ENCODE measurements around the gene DMAP1. TPM values are rescaled to one million over a fixed set of nuclear protein-coding genes. Genes with fewer than 3 reads are reported as not detected.

DMAP1 gene
- polyA plus RNA-seq, 3 donors: 18.9 to 51.4 (median 21.3) TPM

GRCh38 chr1:44238660-44239059 is 25.4 kb downstream of the DMAP1 start:
- Histone ChIP-seq H3K4me2 (replicated peaks; ENCODE audit: extremely low read depth, low read length, poor library complexity, severe bottlenecking) (peak overlapping the region; percentile 60), H3K79me2 (ENCODE audit: insufficient read depth, low read length) (no peaks in the 10 kb centered on the region), H3K9me3 (replicated peaks in 1 of 2; ENCODE audit: control insufficient read depth in 1 of 2, insufficient read depth in 1 of 2, low read length in 2 of 2) (no peaks in the 10 kb centered on the region), H3K9ac (ENCODE audit: insufficient read depth, low read length, poor library complexity, severe bottlenecking) (peak overlapping the region; percentile 21), H3K27ac (ENCODE audit: low read depth in 1 of 2, low read length in 2 of 2) (no peak overlapping the region), H3K4me1 (ENCODE audit: control insufficient read depth in 1 of 2, insufficient read depth in 2 of 2, low read length in 2 of 2) (peaks cover 16 to 17% of the 10 kb centered on the region in 2 donors), H3K27me3 (ENCODE audit: control insufficient read depth in 2 of 2, insufficient read depth in 2 of 2, low read length in 2 of 2) (no peaks in the 10 kb centered on the region), H3K36me3 (replicated peaks in 1 of 2; ENCODE audit: control insufficient read depth in 1 of 2, insufficient read depth in 2 of 2, low read length in 2 of 2) (peaks cover 0 to 11% of the 10 kb centered on the region in 2 donors), H2AFZ (ENCODE audit: insufficient read depth, low read depth, low read length, poor library complexity, severe bottlenecking) (no peak overlapping the region), H3K4me3 (replicated peaks in 1 of 3; ENCODE audit: low read depth in 2 of 3, low read length in 3 of 3) (peak overlapping the region in 1 of 3 experiments; percentile 36), H4K20me1 (ENCODE audit: insufficient read depth, low read length) (no peaks in the 10 kb centered on the region)
- WGBS (ENCODE audit: insufficient coverage): no CpG with 5 or more reads among the region's 4 CpGs
- H3K4me1 Mint-ChIP-seq: peaks cover 19% of the 10 kb centered on the region
- H3K27me3 Mint-ChIP-seq (ENCODE audit: low read depth in 3 of 3): peaks cover 0 to 2% (median 0%) of the 10 kb centered on the region in 3 donors
- H3K9me3 Mint-ChIP-seq: peaks cover 0 to 2% (median 0%) of the 10 kb centered on the region in 7 donors
- peak overlapping the region in 1 of 2 donors; percentile 63 for H3K4me3 Mint-ChIP-seq
- H3K36me3 Mint-ChIP-seq: peaks cover 27 to 28% of the 10 kb centered on the region in 2 donors
- H3K27ac Mint-ChIP-seq: peak overlapping the region in 1 of 7 donors; percentile 10
- TF ChIP-seq, protein P1, sequence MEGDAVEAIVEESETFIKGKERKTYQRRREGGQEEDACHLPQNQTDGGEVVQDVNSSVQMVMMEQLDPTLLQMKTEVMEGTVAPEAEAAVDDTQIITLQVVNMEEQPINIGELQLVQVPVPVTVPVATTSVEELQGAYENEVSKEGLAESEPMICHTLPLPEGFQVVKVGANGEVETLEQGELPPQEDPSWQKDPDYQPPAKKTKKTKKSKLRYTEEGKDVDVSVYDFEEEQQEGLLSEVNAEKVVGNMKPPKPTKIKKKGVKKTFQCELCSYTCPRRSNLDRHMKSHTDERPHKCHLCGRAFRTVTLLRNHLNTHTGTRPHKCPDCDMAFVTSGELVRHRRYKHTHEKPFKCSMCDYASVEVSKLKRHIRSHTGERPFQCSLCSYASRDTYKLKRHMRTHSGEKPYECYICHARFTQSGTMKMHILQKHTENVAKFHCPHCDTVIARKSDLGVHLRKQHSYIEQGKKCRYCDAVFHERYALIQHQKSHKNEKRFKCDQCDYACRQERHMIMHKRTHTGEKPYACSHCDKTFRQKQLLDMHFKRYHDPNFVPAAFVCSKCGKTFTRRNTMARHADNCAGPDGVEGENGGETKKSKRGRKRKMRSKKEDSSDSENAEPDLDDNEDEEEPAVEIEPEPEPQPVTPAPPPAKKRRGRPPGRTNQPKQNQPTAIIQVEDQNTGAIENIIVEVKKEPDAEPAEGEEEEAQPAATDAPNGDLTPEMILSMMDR (IDR thresholded peaks at IDR 0.05): no peak
- intact Hi-C loops (cut with micrococcal nuclease): no loop called here
- DNase-seq: no peak

- DNase-seq: no peak
- Histone ChIP-seq H3K4me2 (replicated peaks; ENCODE audit: extremely low read depth, low read length, poor library complexity, severe bottlenecking) (no peak overlapping the region), H3K27me3 (ENCODE audit: control insufficient read depth in 2 of 2, insufficient read depth in 2 of 2, low read length in 2 of 2) (no peaks in the 10 kb centered on the region), H3K36me3 (replicated peaks in 1 of 2; ENCODE audit: control insufficient read depth in 1 of 2, insufficient read depth in 2 of 2, low read length in 2 of 2) (peaks cover 0 to 11% of the 10 kb centered on the region in 2 donors), H3K4me1 (ENCODE audit: control insufficient read depth in 1 of 2, insufficient read depth in 2 of 2, low read length in 2 of 2) (peaks cover 16 to 17% of the 10 kb centered on the region in 2 donors), H3K9me3 (replicated peaks in 1 of 2; ENCODE audit: control insufficient read depth in 1 of 2, insufficient read depth in 1 of 2, low read length in 2 of 2) (no peaks in the 10 kb centered on the region), H3K27ac (ENCODE audit: low read depth in 1 of 2, low read length in 2 of 2) (no peak overlapping the region), H3K79me2 (ENCODE audit: insufficient read depth, low read length) (no peaks in the 10 kb centered on the region), H2AFZ (ENCODE audit: insufficient read depth, low read depth, low read length, poor library complexity, severe bottlenecking) (no peak overlapping the region), H4K20me1 (ENCODE audit: insufficient read depth, low read length) (no peaks in the 10 kb centered on the region), H3K4me3 (replicated peaks in 1 of 3; ENCODE audit: low read depth in 2 of 3, low read length in 3 of 3) (no peak overlapping the region), H3K9ac (ENCODE audit: insufficient read depth, low read length, poor library complexity, severe bottlenecking) (peak overlapping the region; percentile 24)
- peaks cover 19% of the 10 kb centered on the region for H3K4me1 Mint-ChIP-seq
- no peak overlapping the region for H3K4me3 Mint-ChIP-seq
- intact Hi-C loops (cut with micrococcal nuclease): no loop called here
- WGBS (ENCODE audit: insufficient coverage): 0% methylated on average over 1 of the region's 8 CpGs
- TF ChIP-seq, protein P1 (IDR thresholded peaks at IDR 0.05): no peak
- peaks cover 0 to 2% (median 0%) of the 10 kb centered on the region in 7 donors for H3K9me3 Mint-ChIP-seq
- H3K27ac Mint-ChIP-seq: peak overlapping the region in 1 of 7 donors; percentile 7
- peaks cover 31 to 34% of the 10 kb centered on the region in 2 donors for H3K36me3 Mint-ChIP-seq
- peaks cover 0 to 2% (median 0%) of the 10 kb centered on the region in 3 donors for H3K27me3 Mint-ChIP-seq (ENCODE audit: low read depth in 3 of 3)
Observed at GRCh38 chr1:44239331-44239960, 26.2 kb downstream of the DMAP1 start.

Measured in CD14-positive monocyte (primary cell).